GM18909 (cell line): ENCODE data around the gene ATP6V0E1.
"Not testable (repeated sequence)": the region's sequence is repeated elsewhere in the genome, so short reads cannot be mapped to it uniquely, and the experiment has no call there.

ENCODE experiments used
- ATAC-seq: cut with Tn5 transposase; IDR thresholded peaks from one replicate; pipeline ENCODE4 v1.9.1; 2021; ENCODE audit warnings: mild to moderate bottlenecking; ENCODE audit not compliant: unreplicated experiment, poor library complexity

Gene ATP6V0E1

GRCh38 chr5:173029499-173029921 lies 45.9 kb downstream of the ATP6V0E1 start:
- ATAC-seq, result no peak

DNA sequence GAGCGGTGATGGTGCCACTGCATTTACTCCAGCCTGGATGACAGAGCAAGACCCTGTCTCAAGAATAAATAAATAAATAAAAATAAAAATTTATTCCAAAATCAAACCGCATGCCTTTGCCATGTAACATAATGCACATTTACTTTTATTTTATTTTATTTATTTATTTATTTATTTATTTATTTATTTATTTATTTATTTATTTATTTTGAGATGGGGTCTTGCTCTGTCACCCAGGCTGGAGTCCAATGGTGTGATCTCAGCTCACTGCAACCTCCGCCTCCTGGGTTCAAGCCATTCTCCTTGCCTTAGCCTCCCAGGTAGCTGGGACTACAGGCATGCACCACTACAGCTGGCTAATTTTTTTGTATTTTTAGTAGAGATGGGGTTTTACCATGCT lies 48.5 kb downstream of the ATP6V0E1 start:
- not testable (repeated sequence) for ATAC-seq

- ATAC-seq, result no peak
Observed at GRCh38 chr5:173032730-173033129, 49.2 kb downstream of the ATP6V0E1 start.

GRCh38 chr5:173033923-173034322 lies 50.4 kb downstream of the ATP6V0E1 start:
- ATAC-seq, result no peak

DNA sequence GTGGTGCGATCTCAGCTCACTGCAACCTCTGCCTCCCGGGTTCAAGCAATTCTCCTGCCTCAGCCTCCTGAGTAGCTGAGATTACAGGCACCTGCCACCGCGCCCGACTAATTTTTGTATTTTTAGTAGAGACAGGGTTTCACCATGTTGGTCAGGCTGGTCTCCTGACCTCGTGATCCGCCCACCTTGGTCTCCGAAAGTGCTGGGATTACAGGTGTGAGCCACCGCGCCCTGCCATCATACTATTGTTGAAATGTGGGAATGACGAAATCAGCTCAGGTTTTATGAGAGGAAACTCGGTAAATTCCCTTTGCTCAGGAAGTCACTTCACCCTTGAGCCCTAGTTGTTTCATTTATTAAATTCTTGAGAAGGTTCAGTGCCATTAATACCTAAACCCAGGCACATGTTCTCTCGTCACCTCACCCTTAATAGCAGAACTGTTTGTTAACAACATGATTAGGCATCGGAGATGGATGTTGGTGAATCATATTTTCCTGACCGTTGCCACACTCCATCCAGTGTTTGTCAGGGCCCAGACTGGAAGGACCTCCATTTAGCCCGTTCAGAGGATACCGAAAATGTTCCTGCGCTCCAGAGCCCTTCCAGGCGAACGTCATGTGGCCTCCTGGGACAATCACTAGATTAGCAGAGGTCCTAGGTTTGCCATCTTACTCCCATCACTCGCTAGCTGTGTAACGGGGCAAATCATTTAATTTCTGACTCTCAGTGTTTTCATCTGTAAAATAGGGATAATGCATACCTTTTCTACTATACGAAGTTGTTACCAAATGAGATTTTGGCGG lies 52.5 kb downstream of the ATP6V0E1 start:
- ATAC-seq, result peak; percentile 79

- no peak for ATAC-seq
Observed at GRCh38 chr5:173039188-173039587, 55.6 kb downstream of the ATP6V0E1 start.

DNA sequence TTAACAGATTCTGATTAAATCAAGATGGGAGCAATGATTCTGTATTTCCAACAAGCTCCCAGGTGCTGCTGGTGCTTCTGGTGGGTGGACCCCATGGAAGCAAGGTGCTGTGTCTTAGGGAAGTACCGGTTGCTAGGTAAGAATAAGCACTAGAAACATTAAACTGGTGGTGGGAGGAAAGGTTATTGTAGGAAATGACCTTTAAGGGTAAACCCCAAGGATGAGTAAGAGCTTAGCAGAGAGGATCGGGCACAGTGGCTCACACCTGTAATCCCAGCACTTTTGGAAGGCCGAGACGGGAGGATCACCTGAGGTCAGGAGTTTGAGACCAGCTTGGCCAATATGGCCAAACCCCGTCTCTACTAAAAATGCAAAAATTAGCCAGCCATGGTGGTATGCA lies 56.4 kb downstream of the ATP6V0E1 start:
- ATAC-seq, result no peak

- ATAC-seq, result no peak
Observed at GRCh38 chr5:173041881-173042762, 58.6 kb downstream of the ATP6V0E1 start.

GRCh38 chr5:173042763-173043107 lies 59.2 kb downstream of the ATP6V0E1 start:
- ATAC-seq, result no peak

DNA sequence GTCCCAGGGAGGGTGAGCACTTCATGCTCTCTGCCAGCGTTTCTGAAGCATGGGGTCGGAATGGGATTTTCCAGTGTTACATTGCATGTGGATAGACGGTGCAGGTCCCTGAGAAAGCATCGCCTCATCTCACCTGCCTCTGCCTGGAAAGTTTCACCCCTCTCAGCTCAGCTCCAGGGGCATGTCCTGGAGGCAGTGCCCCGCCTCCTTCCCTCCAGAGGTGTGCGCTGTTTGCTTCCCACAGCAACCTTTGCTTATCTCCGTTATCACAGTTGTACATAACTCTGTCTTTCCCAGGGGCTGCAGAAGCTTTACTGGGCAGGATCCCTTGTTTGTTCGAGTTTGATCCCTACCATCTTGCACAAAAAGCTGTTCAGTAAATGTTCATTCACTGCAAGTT lies 61.9 kb downstream of the ATP6V0E1 start:
- no peak for ATAC-seq

GRCh38 chr5:173047096-173047837 lies 63.7 kb downstream of the ATP6V0E1 start:
- not testable (repeated sequence) for ATAC-seq

- no peak for ATAC-seq
Observed at GRCh38 chr5:173047838-173048105, 64.2 kb downstream of the ATP6V0E1 start.

GRCh38 chr5:173050791-173051190 lies 67.2 kb downstream of the ATP6V0E1 start:
- no peak for ATAC-seq

DNA sequence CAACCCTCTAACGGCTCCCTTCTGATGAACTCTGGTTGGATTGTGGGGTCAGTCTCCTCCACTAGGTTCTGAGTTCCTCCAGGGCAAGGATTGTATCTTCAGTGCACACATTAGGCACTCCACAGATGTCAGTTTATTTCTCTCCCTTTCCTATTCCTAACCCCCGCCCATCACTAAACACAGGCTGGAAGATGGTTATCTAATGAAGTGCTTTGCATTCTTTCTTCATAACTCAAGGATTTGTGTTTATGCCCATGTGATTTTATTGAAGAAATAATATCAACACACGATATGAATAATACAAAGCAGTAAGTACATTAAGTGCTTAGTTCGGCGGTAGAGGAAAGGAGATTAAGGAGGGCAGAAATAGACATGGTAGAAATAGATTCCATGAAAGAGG lies 68.2 kb downstream of the ATP6V0E1 start:
- no peak for ATAC-seq

DNA sequence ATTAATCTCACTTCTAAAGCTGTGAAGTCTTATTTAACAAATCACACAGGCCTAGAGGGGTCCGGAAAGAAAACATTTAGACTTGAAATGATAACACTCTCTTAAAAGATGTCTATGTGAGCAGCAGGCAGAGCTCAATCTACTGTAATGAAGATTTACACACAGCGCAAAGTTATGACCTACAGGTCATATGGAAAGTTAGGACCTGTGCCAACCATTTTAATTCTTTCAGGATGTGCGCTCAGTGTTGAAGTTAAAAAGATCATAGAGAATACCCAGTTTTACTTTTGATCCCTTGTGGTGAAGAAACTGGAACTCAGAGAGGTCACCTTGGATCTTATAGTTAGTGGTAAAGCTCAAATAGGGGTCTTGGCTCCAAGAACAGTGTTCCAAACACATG lies 69.5 kb downstream of the ATP6V0E1 start:
- ATAC-seq, result no peak

GRCh38 chr5:173055042-173055721 lies 71.6 kb downstream of the ATP6V0E1 start:
- no peak for ATAC-seq

DNA sequence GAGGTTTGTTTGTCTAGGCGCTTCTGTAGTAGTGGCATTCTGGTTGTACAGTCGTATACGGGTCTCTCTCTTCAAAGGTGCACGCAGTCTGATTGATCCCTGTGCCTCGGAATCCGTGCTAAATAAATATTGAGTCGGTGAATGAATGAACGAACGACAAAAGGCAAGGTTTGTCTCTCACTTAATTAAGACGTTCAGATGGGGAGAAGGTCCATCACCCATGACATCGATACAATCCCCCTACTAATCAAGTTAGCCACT lies 72.1 kb downstream of the ATP6V0E1 start:
- peak; percentile 2 for ATAC-seq

DNA sequence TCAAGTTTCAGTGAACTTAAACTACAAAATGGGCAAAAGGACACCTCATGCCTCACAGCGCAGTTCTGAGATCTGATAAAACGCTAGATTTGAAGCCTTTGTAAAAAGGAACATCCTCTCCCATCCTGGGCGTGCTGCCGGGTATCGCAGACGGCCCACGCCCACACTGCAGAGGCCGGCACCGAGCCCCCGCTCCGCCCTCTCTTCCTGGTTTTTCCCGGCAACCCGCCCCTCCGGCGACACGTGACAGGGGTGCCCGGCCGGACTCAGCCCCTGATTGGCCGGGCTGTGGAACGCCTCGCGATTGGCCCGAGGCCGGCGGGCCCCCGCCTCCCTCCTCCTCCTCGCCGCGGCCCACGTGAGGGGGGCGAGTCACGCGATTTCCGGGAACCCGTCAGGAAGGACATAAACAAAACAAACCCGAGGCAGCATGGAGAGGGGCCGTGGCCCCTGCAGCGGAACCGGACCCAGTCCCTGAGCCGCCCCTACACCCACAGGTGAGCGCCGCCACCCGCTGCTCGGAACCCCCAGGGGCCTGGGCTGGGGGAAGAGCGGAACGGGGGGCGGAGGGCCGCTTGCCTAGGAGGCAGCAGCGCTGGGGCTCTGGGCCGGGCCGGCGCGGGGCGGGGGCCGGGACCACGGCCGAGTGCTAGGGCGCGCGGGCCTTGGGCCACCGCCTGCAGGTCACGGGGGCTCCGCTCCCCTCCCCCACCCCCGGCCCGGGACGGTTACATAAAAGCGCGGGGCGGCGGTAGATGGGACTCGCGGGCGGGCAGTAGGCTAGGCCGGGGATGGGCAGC lies 72.6 kb downstream of the ATP6V0E1 start, which contains the start of gene CREBRF:
CREBRF (plus strand) TSS at position 370 of the 800 bp plus-strand sequence. CDS start 24,424 bp downstream, outside the sequence.
- peak; percentile 76 for ATAC-seq

GRCh38 chr5:173056783-173057061 lies 73.2 kb downstream of the ATP6V0E1 start:
- peak; percentile 25 for ATAC-seq
